OCI-LY7 (cell line): ENCODE measurements around the gene HBE1. TPM values are rescaled to one million over a fixed set of nuclear protein-coding genes. Genes with fewer than 3 reads are reported as not detected.

Experiments
- BruUV-seq: library from RNA; stranded (reverse); fragments of 400-500 nt; replicated peaks from 2 replicates; lab custom pipeline; 2021; lab: Mats Ljungman, UMichigan
- CTCF ChIA-PET: fragments of 300-600 bp; sonication (Branson Sonifier 250); formaldehyde crosslinking; loops from one replicate; lab custom pipeline; 2022; ENCODE audit warnings: antibody characterized with exemption; ENCODE audit not compliant: unreplicated experiment; lab: Charles Lee
- POLR2A ChIA-PET: fragments of 300-600 bp; sonication (Branson Sonifier 250); formaldehyde crosslinking; loops from one replicate; lab custom pipeline; 2022; ENCODE audit warnings: antibody characterized with exemption; lab: Charles Lee
- DNase-seq: peaks from one replicate; pipeline ENCODE4 v3.0.0-alpha.2; 2015; ENCODE audit warnings: low spot score
- H2AFZ ChIP-seq: fragments of 200-600 bp; sonication (generic), shearing (Covaris generic); 2 replicates; pipeline ENCODE4 v1.6.1; 2014; ENCODE audit warnings: mild to moderate bottlenecking, antibody characterized with exemption, low read length, moderate library complexity
- H3K27ac ChIP-seq: fragments of 200-600 bp; sonication (generic); 2 replicates; pipeline ENCODE4 v1.5.1; 2014; ENCODE audit warnings: mixed run types, low read depth, mild to moderate bottlenecking, moderate library complexity, low read length, inconsistent platforms; ENCODE audit not compliant: poor library complexity, severe bottlenecking
- H3K36me3 ChIP-seq: fragments of 200-600 bp; sonication (generic); 2 replicates; pipeline ENCODE4 v1.6.1; 2014; ENCODE audit warnings: mild to moderate bottlenecking, antibody characterized with exemption, low read length, moderate library complexity, mixed read lengths; ENCODE audit not compliant: insufficient read depth
- H3K4me1 ChIP-seq: fragments of 200-600 bp; sonication (generic); 2 replicates; pipeline ENCODE4 v1.5.1; 2014; ENCODE audit warnings: mild to moderate bottlenecking, low read length; ENCODE audit not compliant: insufficient read depth, poor library complexity, severe bottlenecking
- H3K4me2 ChIP-seq: fragments of 200-600 bp; sonication (generic); 2 replicates; pipeline ENCODE4 v1.6.1; 2014; ENCODE audit warnings: mild to moderate bottlenecking, low read length
- H3K4me3 ChIP-seq: fragments of 200-600 bp; sonication (generic); 2 replicates; pipeline ENCODE4 v1.5.1; 2014; ENCODE audit warnings: mild to moderate bottlenecking, low read depth, low read length; ENCODE audit not compliant: poor library complexity, severe bottlenecking
- H3K79me2 ChIP-seq: fragments of 200-600 bp; sonication (generic); 2 replicates; pipeline ENCODE4 v1.6.1; 2016; ENCODE audit warnings: low read depth, mild to moderate bottlenecking, low read length, moderate library complexity, mixed read lengths; ENCODE audit not compliant: insufficient read depth
- H3K9me2 ChIP-seq: fragments of 200-600 bp; sonication (generic); 2 replicates; pipeline ENCODE4 v1.6.1; 2016; ENCODE audit warnings: mild to moderate bottlenecking, low read length, mixed read lengths; ENCODE audit not compliant: insufficient read depth
- H3K9me3 ChIP-seq: fragments of 200-600 bp; sonication (generic); 2 replicates; pipeline ENCODE4 v1.6.1; 2014; ENCODE audit warnings: mild to moderate bottlenecking, mixed run types, low read length, mixed read lengths
- H4K20me1 ChIP-seq: fragments of 200-600 bp; sonication (generic); 2 replicates; pipeline ENCODE4 v1.6.1; 2014; ENCODE audit warnings: mild to moderate bottlenecking, antibody characterized with exemption, low read length, moderate library complexity, mixed read lengths; ENCODE audit not compliant: insufficient read depth
- CTCF ChIP-seq: fragments of 200-600 bp; sonication (generic); conservative IDR thresholded peaks from 2 replicates; pipeline ENCODE4 v1.5.1; 2014; ENCODE audit warnings: mild to moderate bottlenecking, antibody characterized with exemption, low read length, moderate library complexity, mixed read lengths
- EZH2phosphoT487 ChIP-seq: fragments of 200-600 bp; sonication (generic); IDR thresholded peaks from 2 replicates; pipeline ENCODE4 v1.6.1; 2018; ENCODE audit warnings: low read depth, borderline replicate concordance, mild to moderate bottlenecking, mixed run types, antibody characterized with exemption, low read length, moderate library complexity, mixed read lengths
- intact Hi-C: fragments of 100-400 bp; cut with micrococcal nuclease; formaldehyde crosslinking; loops from one replicate; pipeline ENCODE4 v1.10.0; 2022; ENCODE audit not compliant: unreplicated experiment
- total RNA-seq, 2 experiments: library from RNA; depleted of rRNA in 1 of 2; stranded (reverse); fragments of >200 nt in 1 of 2; shearing (Covaris generic) in 1 of 2; gene quantifications; 2 replicates each; pipeline ENCODE4 v1.2.3, GENCODE V29; 2014 to 2022

HBE1 gene
- total RNA-seq, 2 experiments from 2014 or later = not detected

DNA sequence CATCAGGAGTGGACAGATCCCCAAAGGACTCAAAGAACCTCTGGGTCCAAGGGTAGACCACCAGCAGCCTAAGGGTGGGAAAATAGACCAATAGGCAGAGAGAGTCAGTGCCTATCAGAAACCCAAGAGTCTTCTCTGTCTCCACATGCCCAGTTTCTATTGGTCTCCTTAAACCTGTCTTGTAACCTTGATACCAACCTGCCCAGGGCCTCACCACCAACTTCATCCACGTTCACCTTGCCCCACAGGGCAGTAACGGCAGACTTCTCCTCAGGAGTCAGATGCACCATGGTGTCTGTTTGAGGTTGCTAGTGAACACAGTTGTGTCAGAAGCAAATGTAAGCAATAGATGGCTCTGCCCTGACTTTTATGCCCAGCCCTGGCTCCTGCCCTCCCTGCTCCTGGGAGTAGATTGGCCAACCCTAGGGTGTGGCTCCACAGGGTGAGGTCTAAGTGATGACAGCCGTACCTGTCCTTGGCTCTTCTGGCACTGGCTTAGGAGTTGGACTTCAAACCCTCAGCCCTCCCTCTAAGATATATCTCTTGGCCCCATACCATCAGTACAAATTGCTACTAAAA is 42.9 kb downstream of the HBE1 start, which contains the start of gene HBB:
Gene HBB, minus strand, starts transcription at position 340 of the 579 bp plus-strand sequence. Its CDS starts 50 bp downstream, at position 290.
- H3K27ac ChIP-seq = no peak within 1 kb of the TSS
- TF ChIP-seq CTCF = no peak
- H3K9me2 ChIP-seq = no peaks in the 10 kb centered on the region
- H3K36me3 ChIP-seq = no peaks in the 10 kb centered on the region
- H2AFZ ChIP-seq = no peak within 1 kb of the TSS
- no peak within 1 kb of the TSS for H3K4me2 ChIP-seq
- H3K4me3 ChIP-seq = no peak within 1 kb of the TSS
- no peak for DNase-seq
- POLR2A ChIA-PET = no interaction called here
- no peaks in the 10 kb centered on the region for H3K9me3 ChIP-seq
- CTCF ChIA-PET = no interaction called here
- no peaks in the 10 kb centered on the region for H3K4me1 ChIP-seq
- BruUV-seq = no TSS peak
- no peaks in the 10 kb centered on the region for H3K79me2 ChIP-seq
- H4K20me1 ChIP-seq = no peaks in the 10 kb centered on the region
- intact Hi-C loops = no loop called here

- H3K4me3 ChIP-seq = no peak overlapping the region
- ChIA-PET CTCF (no interaction called here), POLR2A (no interaction called here)
- H4K20me1 ChIP-seq = no peaks in the 10 kb centered on the region
- H3K79me2 ChIP-seq = no peaks in the 10 kb centered on the region
- no peaks in the 10 kb centered on the region for H3K4me1 ChIP-seq
- intact Hi-C loops = no loop called here
- H3K4me2 ChIP-seq = no peak overlapping the region
- no peak overlapping the region for H3K27ac ChIP-seq
- no peak overlapping the region for H2AFZ ChIP-seq
- H3K36me3 ChIP-seq = no peaks in the 10 kb centered on the region
- no peaks in the 10 kb centered on the region for H3K9me2 ChIP-seq
- H3K9me3 ChIP-seq = no peaks in the 10 kb centered on the region
- TF ChIP-seq CTCF (no peak), EZH2phosphoT487 (no peak)
- no TSS peak for BruUV-seq
- DNase-seq = no peak
Measured at GRCh38 chr11:5225480-5225871, 44.3 kb downstream of the HBE1 start.

- TF ChIP-seq EZH2phosphoT487 (no peak), CTCF (no peak)
- Histone ChIP-seq H3K36me3 (no peaks in the 10 kb centered on the region), H2AFZ (no peak overlapping the region), H3K4me1 (no peaks in the 10 kb centered on the region), H3K79me2 (no peaks in the 10 kb centered on the region), H3K9me3 (no peaks in the 10 kb centered on the region), H3K4me3 (no peak overlapping the region), H4K20me1 (no peaks in the 10 kb centered on the region), H3K9me2 (no peaks in the 10 kb centered on the region), H3K27ac (no peak overlapping the region), H3K4me2 (no peak overlapping the region)
- POLR2A ChIA-PET = no interaction called here
- CTCF ChIA-PET = no interaction called here
- intact Hi-C loops = no loop called here
- no peak for DNase-seq
- BruUV-seq = no TSS peak
Measured at GRCh38 chr11:5224538-5225479, 44.9 kb downstream of the HBE1 start.
